ENCODE measurements around the gene ARHGAP23. TPM values are rescaled to one million over a fixed set of nuclear protein-coding genes. Genes with fewer than 3 reads are reported as not detected.

The ARHGAP23 gene, protein sequence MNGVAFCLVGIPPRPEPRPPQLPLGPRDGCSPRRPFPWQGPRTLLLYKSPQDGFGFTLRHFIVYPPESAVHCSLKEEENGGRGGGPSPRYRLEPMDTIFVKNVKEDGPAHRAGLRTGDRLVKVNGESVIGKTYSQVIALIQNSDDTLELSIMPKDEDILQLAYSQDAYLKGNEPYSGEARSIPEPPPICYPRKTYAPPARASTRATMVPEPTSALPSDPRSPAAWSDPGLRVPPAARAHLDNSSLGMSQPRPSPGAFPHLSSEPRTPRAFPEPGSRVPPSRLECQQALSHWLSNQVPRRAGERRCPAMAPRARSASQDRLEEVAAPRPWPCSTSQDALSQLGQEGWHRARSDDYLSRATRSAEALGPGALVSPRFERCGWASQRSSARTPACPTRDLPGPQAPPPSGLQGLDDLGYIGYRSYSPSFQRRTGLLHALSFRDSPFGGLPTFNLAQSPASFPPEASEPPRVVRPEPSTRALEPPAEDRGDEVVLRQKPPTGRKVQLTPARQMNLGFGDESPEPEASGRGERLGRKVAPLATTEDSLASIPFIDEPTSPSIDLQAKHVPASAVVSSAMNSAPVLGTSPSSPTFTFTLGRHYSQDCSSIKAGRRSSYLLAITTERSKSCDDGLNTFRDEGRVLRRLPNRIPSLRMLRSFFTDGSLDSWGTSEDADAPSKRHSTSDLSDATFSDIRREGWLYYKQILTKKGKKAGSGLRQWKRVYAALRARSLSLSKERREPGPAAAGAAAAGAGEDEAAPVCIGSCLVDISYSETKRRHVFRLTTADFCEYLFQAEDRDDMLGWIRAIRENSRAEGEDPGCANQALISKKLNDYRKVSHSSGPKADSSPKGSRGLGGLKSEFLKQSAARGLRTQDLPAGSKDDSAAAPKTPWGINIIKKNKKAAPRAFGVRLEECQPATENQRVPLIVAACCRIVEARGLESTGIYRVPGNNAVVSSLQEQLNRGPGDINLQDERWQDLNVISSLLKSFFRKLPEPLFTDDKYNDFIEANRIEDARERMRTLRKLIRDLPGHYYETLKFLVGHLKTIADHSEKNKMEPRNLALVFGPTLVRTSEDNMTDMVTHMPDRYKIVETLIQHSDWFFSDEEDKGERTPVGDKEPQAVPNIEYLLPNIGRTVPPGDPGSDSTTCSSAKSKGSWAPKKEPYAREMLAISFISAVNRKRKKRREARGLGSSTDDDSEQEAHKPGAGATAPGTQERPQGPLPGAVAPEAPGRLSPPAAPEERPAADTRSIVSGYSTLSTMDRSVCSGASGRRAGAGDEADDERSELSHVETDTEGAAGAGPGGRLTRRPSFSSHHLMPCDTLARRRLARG (N-terminal part only)
- total RNA-seq, result 10 to 100 TPM in 1 of 2 donors, 1 to 10 TPM in 1; 9.4 to 18.0 TPM
- polyA plus RNA-seq (2013, experiment 1 of 2), result 22.0 TPM
- 12.8 TPM for polyA plus RNA-seq (2013, experiment 2 of 2)
- long read RNA-seq, experiment 1, result 0 reads
- long read RNA-seq, experiment 2, partial matches to known transcripts, result 3 of 9 reads
- long read RNA-seq, experiment 2, other reads (novel, unspliced or antisense), result 5 of 9 reads
- long read RNA-seq, experiment 3, partial matches to known transcripts, result 0 of 2 reads
- long read RNA-seq, experiment 3, other reads (novel, unspliced or antisense), result 2 of 2 reads
- long read RNA-seq, experiment 4, result 0 reads

GRCh38 chr17:38428112-38428642, at the start of gene ARHGAP23:
Gene ARHGAP23 (plus strand): TSS chr17:38428464. CDS start chr17:38428486, 22 bp downstream.
- 1 to 4% methylated on average over 8 to 41 of the region's 46 CpGs for WGBS, 2 experiments (ENCODE audit: insufficient coverage in 1 of 2, insufficient read length in 1 of 2)
- H3K4me3 ChIP-seq (ENCODE audit: low read length), result peak within 1 kb of the TSS; percentile 72
- Mint-ChIP-seq H3K9me3 (no peaks in the 10 kb centered on the region), H3K4me1 (peaks cover 7% of the 10 kb centered on the region), H3K4me3 (peak within 1 kb of the TSS; percentile 57), H3K27ac (no peak within 1 kb of the TSS), H3K36me3 (ENCODE audit: low read depth) (no peaks in the 10 kb centered on the region), H3K27me3 (ENCODE audit: insufficient read depth) (peaks cover 48% of the 10 kb centered on the region)
- TF ChIP-seq CTCF (conservative IDR thresholded peaks at IDR 0.05), result no peak
- H3K27ac ChIP-seq (ENCODE audit: low read depth, low read length), result no peak within 1 kb of the TSS
- H3K9ac ChIP-seq (ENCODE audit: extremely low read depth, low read length, poor library complexity, severe bottlenecking), result no peak within 1 kb of the TSS
- H3K27me3 ChIP-seq (ENCODE audit: control insufficient read depth, insufficient read depth, low read length, poor library complexity, severe bottlenecking), result peaks cover 26% of the 10 kb centered on the region
- DNase-seq, result peak; percentile 90
- no peaks in the 10 kb centered on the region for H3K36me3 ChIP-seq (ENCODE audit: control insufficient read depth, insufficient read depth, low read length)
- H3K4me1 ChIP-seq (ENCODE audit: control insufficient read depth, insufficient read depth, low read length), result no peaks in the 10 kb centered on the region
- H3K9me3 ChIP-seq (ENCODE audit: control insufficient read depth, low read length), result no peaks in the 10 kb centered on the region

- Histone ChIP-seq H3K4me3 (ENCODE audit: low read length) (no peak overlapping the region), H3K9ac (ENCODE audit: extremely low read depth, low read length, poor library complexity, severe bottlenecking) (no peak overlapping the region), H3K9me3 (ENCODE audit: control insufficient read depth, low read length) (no peaks in the 10 kb centered on the region), H3K27me3 (ENCODE audit: control insufficient read depth, insufficient read depth, low read length, poor library complexity, severe bottlenecking) (no peaks in the 10 kb centered on the region), H3K36me3 (ENCODE audit: control insufficient read depth, insufficient read depth, low read length) (peaks cover 35% of the 10 kb centered on the region), H3K27ac (ENCODE audit: low read depth, low read length) (no peak overlapping the region), H3K4me1 (ENCODE audit: control insufficient read depth, insufficient read depth, low read length) (no peaks in the 10 kb centered on the region)
- H3K4me3 Mint-ChIP-seq, result no peak overlapping the region
- H3K27ac Mint-ChIP-seq, result no peak overlapping the region
- H3K27me3 Mint-ChIP-seq (ENCODE audit: insufficient read depth), result no peaks in the 10 kb centered on the region
- no peak for TF ChIP-seq CTCF (conservative IDR thresholded peaks at IDR 0.05)
- DNase-seq, result no peak
- H3K4me1 Mint-ChIP-seq, result peaks cover 5% of the 10 kb centered on the region
- peaks cover 45% of the 10 kb centered on the region for H3K36me3 Mint-ChIP-seq (ENCODE audit: low read depth)
- no peaks in the 10 kb centered on the region for H3K9me3 Mint-ChIP-seq
- whole genome bisulfite sequencing, 2 experiments (ENCODE audit: insufficient coverage in 1 of 2, insufficient read length in 1 of 2), result 89 to 100% methylated on average over 1 of the region's 1 CpG
These were observed 48.8 kb upstream of the ARHGAP23 start for GRCh38 chr17:38379448-38379847.

All from endodermal cell (in vitro differentiated cells).